GM19238 (cell line): Measurements from ENCODE around the gene CHST13.
A peak's percentile ranks its signal among the peaks of the same experiment; 100 is the strongest.
"Not testable (repeated sequence)": the region's sequence is repeated elsewhere in the genome, so short reads cannot be mapped to it uniquely, and the experiment has no call there.

Source experiments
- DNase-seq: peaks from one replicate; pipeline ENCODE4 v3.0.0; 2011; ENCODE audit warnings: low spot score; ENCODE audit not compliant: insufficient read length

The CHST13 gene

DNA sequence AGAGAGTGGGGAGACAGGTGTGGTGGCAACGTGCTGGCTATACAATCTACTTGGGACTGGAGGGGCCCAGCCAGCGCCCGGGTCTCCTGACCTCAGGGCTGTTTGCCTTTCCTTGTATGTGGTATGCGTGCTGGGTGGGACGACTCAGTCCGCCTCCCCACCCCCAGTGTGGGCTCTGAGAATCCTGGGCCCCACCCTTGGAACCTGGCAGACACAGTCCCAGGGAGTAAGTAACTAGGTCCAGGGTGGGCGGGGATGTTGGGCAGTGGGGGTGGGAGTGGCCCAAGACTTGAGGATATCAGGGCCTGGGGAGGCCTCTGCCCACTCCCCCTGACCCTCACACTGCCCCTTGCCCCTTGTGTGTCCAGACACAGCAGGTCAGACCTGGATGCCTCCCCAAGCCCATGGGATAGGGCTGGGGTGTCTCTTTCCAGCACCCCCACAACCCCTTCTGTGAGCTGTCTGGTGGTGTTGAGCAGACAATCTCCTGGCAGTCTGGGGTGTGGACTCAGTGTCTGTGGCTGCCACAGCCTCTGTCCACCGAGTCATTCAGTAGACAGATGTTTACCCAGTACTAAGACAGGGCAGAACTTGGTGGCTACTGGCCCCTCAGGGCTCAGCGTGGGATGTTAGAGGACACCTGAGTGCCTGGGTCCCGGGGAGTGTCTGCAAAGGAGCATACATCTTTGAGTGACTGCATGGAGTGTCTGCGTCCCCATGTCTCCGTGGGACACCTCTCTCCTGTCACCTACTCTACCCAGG lies 1.3 kb downstream of the CHST13 start:
- DNase-seq: no peak

DNA sequence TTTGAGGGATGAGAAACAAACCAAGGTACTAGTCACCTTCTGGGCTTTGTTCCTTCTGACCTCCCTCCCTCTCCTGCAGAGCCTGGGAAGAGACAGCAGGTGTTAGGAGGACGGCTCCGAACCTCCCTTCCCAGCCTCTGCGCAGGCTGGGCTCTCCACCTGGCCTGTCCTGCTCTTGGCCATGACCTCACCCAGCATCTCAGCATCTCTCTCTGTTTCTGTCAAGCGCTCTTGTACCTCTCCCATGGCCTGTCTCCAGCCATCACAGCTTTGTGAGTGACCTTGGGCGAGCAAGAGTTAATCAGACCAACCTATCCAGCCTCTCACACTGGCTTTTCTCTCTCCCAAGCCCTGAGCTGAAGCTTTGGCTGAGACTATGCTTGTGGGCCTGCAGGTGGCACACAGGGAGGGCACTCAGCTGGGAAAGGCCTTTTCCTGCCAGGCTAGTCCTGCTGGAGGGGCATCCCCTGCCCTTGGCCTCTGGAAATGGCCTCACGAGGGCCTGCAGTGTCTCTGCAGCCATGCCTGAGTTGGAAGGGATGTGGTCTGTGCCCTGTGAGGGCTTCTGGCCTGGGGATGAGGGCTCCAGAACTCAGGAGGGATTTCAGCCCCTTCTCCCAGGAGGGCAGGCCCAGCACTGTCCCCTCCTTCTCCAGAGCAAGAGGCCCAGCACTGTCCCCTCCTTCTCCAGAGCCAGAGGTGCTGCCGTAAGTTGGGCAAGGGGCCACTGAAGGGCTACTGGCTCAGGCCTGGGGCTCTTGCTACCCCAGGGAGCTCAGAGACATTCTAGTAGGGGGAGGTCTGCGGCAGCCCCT lies 2.1 kb downstream of the CHST13 start:
- no peak for DNase-seq

DNA sequence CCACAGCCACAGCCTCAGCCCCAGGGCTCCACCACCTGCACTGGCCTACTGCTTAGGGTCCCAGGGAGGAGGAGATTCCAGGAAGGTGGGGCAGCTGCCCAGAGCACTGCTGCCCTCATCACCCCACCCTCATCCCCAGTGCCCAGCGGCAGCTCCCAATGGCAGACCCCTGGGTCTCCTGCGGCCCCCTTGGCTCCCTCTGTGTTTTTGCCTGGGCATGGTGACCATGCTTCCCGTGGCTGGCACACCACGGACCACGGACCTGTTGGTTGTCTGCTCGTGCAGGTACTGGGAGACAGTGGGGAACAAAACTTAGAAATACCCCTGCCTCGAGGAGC lies 2.7 kb downstream of the CHST13 start:
- DNase-seq: no peak

DNA sequence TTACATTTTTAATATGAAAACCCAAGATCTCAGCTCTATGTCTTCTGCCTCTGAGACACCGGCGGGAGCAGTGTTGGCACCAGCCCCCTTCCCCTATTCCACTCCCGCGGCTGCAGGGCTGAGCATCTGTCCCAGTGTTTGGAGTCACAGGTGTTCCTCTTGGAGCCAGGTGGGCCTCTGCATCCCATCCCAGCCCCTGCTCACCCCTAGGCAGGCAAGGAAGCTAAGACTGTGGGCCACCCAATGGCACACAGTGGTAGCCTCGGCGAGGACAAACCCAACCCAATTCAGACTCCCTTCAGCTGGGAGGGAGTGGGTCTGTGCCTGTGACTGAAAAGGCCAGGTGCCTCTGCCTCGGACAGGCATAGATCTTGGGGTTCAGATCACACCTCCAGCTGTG lies 3.1 kb downstream of the CHST13 start:
- DNase-seq: no peak

DNA sequence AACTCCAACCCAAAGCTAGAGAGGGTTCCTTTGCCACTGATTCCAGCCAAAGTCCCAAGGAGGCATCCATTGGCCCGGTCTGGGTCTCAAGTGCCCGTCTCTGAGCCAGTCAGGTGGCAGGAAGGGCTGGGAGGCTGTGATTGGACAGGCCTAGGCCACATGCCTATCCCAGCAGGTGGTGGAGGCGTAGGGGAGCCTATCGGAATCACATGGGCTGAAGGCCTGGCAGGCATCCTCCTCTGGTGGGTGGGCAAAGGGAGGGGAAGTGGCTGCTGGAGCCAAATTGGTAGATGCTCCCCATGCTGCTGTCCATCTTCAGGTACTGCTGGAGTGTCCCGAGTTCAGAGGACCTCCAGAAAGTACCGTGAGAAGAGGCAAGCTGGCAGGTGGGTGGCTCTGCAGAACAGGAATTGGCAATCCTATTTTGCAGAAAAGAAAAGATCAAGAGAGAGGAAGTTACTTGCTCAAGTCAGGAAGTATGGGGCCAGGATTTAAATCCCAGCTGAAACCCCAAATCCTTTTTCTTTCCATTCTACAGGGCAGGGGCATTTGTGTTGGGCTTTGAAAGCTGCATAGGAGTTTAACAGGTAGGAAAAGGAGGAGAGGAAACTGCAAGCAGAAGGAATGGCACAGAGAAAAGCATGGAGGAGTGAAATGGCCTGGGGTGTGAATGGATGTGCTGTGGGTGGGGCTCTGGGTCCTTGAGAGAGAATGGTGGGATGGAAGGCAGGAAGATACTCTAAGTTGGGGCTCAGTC lies 3.7 kb downstream of the CHST13 start:
- DNase-seq: no peak

DNA sequence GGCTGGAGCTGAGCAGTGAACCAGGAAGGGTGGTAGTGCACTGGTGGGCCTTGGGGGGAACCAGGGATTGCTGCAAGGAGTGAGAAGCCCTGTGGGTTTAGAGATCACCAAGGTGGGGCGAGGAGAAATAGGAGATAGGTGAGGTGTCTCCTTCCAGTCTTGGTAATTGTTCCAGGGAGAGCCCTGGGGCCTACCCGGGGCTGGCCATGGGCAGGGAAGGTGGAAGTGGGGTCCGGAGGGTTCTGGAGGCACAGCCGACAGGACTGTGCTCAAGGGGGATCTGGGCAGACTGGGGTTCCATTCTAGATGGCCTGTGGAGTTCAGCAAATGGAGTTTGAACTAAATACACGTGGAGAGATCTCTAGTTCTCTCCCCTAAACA lies 4.5 kb downstream of the CHST13 start:
- DNase-seq: no peak

DNA sequence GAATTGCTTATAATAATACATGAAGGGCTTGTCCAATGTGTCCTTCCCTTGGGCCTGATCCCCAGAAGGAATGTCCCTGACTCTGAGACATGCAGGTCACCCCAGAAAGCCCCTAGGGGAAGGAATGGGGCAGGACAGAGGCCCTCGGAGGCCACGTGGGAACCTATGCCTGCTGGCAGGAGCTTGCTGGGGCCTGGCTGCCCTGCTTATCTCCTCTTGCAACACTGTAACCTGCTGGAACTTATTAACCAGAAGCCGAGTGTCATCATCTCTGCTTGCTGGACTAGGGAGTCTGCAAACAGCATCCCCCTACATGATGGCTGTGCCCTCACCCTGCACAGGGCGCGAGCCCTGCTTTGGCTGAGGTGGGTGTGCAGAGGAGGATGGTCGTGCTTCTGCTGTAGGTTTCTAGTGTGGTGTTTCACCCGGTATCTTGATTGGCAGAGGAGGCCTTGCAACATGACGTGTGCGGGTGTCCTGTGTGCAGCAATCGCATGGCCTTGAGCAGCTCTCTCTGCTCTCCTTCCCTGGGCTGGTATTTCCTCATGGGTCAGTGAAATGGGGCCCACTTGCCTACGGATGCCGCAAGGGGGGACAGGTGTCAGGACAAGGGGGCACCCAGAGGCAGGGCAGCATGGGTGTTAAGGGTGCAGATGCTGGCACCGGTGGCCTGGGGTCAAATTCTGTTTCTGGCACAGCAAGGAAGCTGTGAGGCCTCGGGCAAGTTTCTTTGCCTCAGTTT lies 5.0 kb downstream of the CHST13 start:
- DNase-seq: no peak

DNA sequence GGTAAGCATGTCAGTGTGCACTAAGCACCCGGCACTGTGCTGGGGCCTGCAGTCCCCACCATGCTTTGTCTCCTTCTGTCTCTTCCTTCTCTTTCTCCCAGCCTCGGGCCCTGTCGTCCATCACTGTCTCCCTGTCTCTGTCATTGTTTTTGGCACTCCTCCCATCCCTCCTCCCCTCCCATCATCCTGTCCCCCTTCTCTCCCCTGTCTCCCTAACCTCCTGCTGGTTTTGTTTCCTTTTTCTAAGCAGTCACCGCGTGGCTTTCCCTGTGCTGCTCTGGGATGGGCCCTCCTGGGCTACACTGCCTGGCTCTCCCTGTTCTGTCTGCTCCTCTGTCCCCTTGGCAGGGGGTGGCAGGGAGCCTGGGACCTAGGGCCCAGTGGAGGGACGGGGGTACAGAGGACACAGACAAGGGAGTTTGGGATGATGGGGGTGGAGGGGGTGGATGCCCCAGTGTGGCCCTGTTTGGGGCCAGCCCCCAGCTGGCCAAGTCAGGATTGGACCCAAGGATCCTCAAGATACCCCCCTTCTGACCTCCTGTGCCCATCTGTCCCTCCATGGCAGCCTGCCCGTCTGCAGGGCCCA lies 5.7 kb downstream of the CHST13 start:
- DNase-seq: no peak

DNA sequence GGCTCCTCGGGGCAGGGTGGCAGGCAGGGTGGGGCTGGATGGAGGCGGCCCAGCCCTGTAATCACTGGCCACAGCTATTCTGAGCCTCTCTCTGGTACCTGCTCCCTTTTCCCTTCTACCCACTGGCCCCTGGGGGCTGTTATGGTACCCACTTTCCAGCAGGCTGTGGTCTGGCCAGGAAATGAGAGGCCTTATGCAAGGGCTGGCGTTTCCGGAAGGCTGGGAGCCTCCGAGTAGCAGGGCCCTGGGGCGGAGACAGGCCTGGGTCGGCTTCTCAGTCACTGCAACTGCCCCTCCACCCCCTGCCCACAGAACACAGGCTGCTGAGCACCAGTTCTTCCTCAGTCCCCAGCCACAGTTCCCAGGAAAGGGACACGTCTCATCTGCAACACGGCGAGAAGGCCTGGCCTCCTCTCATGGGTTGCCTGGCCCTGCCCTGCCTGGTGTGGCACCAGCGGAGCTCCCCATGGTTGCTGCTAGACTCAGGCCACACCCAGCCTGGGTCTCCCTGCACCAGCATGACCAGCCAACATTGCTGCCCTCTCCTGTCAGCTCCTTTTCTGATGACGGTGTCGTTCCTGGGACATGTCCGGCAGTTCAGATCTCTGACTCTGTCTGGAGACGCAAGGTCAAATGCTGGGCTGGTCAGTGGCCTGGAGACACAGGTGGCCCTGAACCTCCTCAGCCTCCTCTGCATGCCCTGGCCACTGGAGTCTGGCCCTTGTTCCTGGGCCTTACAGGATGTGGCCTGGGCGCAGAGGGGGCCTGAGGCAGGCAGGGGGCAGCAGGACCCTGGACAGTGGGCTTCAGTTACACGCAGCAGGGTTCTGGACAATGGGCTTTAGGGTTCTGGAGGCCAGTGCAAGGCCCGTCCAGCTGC lies 6.5 kb downstream of the CHST13 start:
- peak; percentile 30 for DNase-seq

DNA sequence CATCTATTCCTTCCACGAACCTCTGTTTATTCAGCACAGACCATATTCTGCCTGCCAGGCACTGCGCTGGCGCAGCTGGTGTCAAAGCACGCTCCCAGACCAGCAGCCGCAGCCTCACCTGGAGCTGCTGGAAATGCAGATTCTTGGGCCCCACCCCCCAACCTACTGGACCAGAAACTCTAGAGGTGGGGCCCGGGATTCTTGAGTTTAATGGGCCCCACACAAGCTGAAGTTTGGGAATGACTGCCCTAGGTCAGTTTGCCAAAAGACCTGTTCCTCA lies 7.0 kb downstream of the CHST13 start:
- no peak for DNase-seq

DNA sequence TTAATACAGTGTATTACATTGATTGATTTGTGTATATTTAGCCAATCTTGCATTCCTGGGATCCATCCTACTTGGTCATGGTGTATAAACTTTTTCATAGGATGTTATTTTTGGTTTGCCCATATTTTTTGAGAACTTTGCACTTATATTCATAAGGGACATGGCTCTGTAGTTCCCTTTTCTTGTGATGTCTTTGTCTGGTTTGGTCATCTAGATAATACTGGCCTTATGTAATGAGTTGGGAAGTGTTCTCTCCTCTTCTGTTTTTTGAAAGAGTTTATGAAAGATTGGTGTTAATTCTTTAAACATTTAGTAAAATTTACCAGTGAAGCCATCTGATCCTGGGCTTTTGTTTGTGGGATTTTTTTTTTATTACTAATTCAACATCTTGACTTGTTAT lies 9.6 kb downstream of the CHST13 start:
- DNase-seq: no peak

DNA sequence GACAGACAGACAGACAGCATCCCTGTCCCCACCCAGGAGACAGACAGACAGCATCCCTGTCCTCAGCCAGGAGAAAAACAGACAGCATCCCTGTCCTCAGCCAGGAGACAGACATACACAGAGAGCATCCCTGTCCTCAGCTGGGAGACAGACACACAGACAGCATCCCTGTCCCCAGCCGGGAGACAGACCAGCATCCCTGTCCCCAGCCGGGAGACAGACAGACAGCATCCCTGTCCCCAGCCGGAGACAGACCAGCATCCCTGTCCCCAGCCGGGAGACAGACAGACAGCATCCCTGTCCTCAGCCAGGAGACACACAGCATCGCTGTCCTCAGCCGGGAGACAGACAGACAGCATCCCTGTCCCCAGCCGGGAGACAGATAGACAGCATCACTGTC lies 10.8 kb downstream of the CHST13 start:
- DNase-seq: not testable (repeated sequence)

DNA sequence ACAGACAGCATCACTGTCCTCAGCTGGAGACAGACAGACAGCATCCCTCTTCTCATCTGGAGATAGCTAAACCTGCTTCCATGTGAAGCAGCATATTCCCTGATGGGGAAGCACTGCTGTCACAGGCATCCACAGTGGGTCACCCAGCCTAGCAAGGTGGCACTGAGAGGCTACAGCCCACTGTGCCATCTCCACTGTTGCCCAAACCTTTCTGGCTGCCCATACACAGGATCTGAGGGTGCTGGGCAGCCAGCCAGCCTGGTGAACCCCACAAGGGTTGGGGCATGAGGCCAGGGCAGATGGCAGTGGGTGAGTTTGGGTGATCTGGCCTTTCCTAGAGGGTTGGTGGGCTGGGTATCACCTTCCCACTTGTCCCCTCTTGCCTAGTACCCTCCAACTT lies 11.7 kb downstream of the CHST13 start:
- no peak for DNase-seq

DNA sequence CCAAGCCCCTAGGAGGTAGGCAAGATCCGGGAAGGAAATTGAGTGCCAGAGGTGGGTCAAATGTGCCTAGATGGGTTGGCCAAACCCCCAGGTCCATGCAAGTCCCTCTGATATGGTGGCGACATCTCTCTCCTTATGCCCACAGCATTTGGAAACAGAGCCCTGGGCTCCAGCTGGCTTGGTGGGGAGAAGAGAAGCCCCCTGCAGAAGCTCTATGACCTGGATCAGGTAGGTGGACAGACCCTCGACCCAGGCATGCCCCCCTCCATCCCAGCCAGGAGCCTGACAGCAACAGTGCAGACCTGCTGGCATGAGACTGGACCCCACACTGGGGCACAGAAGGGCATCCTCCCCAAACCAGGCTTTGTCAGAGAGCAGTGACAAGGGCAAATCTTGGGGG lies 12.2 kb downstream of the CHST13 start:
- no peak for DNase-seq

DNA sequence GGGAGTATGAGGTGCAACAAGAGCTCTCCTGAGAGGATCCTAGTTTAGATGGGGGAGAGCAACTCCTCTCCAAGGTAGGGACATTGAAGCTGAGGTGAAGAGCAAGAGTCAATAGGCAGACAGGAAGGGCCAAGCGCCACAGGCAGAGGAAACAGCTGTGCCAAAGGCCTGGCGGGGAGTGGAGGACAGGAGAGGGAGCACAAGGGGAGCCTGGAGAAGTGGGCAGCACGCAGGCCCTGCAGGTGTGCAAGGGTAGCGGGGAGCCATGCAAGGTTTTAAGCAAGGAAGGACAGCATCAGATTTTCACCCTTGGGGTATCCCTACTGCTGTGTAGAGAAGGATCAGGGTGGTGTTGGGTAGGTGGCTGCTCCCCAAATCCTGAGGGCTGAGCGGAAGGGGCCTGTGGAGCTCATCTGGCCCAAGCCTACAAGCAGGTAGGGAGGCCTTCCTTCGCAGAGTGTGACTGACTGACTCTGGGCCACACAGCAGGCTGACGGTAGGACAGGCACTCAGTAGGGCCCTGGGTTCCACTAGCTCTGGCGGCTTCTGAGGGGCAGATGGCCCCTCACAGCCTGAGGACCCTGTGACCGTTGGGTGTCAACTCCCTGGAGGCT lies 13.3 kb downstream of the CHST13 start:
- no peak for DNase-seq

DNA sequence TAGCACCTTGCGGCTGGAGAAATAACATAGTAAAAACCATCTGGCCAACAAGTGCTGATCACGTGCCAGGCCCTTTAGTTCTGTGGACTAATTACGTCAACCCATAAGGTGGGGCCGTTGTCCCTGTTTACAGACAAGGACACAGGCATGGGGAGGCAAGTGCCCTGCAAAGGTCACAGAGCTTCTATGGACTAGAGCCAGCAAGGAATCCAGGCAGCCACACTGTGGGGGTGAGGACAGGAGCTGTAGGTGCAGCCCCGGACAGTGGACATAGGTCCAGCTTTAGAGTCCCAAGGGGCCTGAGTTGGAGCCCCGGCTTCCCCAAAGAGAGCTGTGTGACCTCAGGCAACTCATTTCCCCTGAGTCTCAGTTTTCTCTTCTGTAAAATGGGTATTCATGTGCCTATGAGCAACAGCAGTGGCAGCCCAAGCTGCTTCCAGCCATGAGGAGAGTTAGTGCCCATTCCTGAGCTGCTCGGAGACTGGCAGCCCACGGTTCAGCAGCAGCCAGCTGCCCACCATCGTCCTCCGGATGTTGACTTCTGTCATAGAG lies 13.9 kb downstream of the CHST13 start:
- DNase-seq: no peak

DNA sequence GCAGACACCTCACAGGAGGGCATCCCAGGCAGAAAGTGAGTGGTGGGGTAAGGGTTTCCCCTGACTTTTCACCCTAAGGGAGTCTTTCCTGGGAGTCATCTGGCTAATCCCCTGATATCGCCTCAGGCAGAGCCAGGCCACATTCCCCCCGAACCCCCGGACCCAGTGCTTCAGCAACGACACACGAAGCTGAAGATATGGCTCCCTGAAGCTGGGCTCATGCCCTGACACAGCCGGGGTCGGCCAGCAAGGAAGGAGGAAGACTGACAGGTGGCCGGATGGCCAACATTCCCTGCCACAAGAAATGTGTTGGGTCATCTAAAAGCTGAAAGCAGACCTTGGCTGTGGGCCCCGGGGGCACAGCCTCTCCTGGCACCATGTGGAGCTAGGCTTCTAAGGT lies 14.4 kb downstream of the CHST13 start:
- no peak for DNase-seq

DNA sequence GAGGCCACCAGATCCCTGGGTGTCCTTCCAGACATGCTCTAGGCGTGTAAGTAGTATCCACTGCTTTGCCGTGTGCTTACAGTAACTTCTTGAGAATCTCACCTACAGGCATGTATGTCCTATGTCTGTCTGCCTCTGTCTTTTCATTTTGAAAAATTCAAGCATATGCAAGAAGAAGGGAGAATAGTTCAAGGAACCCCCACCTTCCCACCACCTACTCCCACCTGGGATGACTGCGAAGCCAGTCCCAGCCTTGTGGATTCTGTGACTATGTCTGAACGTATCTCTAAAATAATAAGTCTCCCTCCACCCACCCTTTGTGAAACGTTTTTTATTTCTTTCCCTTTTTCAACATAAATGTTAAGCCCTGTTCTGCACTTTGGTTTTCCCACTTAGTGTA lies 15.0 kb downstream of the CHST13 start:
- DNase-seq: no peak

DNA sequence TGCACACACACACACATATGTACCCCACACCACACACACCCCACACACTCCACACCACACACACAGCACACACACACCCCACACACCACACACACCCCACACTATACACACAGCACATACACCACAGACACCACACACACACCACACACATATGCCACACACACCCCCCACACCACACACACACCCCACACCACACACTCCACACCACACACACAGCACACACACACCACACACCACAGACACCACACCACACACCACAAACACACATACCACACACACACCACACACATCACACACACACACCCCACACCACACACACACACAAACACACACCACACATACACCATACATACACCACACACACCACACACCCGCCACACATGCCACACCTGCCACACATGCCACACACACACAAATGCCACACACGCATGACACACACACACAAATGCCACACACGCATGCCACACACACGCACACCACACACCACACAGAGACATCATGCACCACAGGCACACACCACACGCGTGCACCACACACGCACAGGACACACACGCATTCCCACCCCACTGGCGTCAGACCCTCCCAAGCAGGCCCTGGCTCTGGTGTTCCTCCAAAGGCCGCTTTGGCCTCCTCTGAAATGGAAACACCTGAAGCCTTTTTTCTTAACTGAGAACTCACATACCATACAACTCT lies 15.7 kb downstream of the CHST13 start:
- no peak for DNase-seq
